Neural cell (in vitro differentiated cells): ENCODE results near the gene CHML.

Experiments
- CTCF ChIP-seq: fragments of 450-650 bp; IDR thresholded peaks from 2 replicates; pipeline ENCODE4 v1.5.1; 2014; ENCODE audit warnings: antibody characterized with exemption, mild to moderate bottlenecking, moderate library complexity; ENCODE audit not compliant: poor library complexity, severe bottlenecking
- EZH2 ChIP-seq: fragments of 200-600, 300-800 bp; shearing (Covaris generic), sonication (generic); IDR thresholded peaks from 2 replicates; pipeline ENCODE4 v1.6.1; 2014; ENCODE audit warnings: antibody characterized with exemption, low read length, borderline replicate concordance, mild to moderate bottlenecking; ENCODE audit not compliant: insufficient read depth, poor library complexity, severe bottlenecking
- POLR2AphosphoS5 ChIP-seq: IDR thresholded peaks from 2 replicates; pipeline ENCODE4 v1.6.1; 2012

- no peak for TF ChIP-seq EZH2
- no peak for TF ChIP-seq CTCF
- TF ChIP-seq POLR2AphosphoS5, result peak; percentile 98
Measured at GRCh38 chr1:241610056-241610815, 29.9 kb downstream of the CHML start.
